SU-DHL-6 (cell line): ENCODE results near the gene ETNK2.

Experiments
- CTCF ChIP-seq: fragments of 200-600 bp; sonication (generic); IDR thresholded peaks from one replicate; pipeline ENCODE4 v1.5.1; 2017; ENCODE audit warnings: antibody characterized with exemption, mild to moderate bottlenecking, low read length, moderate library complexity; ENCODE audit not compliant: insufficient read depth, poor library complexity, severe bottlenecking
- EZH2phosphoT487 ChIP-seq: fragments of 200-600 bp; sonication (generic), shearing (Covaris generic); conservative IDR thresholded peaks from 2 replicates; pipeline ENCODE4 v1.6.1; 2018; ENCODE audit warnings: mild to moderate bottlenecking, antibody characterized with exemption, low read length, moderate library complexity, mixed read lengths

GRCh38 chr1:204094313-204094729 lies 57.5 kb downstream of the ETNK2 start:
- TF ChIP-seq CTCF = no peak
- TF ChIP-seq EZH2phosphoT487 = no peak
